Esophagus muscularis mucosa (tissue), 4 donors: Measurements from ENCODE around the gene MAGIX. TPM values are rescaled to one million over a fixed set of nuclear protein-coding genes. Genes with fewer than 3 reads are reported as not detected.

Experiments
- DNase-seq: peaks from one replicate; pipeline ENCODE4 v3.0.0-alpha.2; 2017; ENCODE audit errors: extremely low spot score
- H3K27ac ChIP-seq, 4 donors: fragments of 200-600 bp; sonication (generic); replicated peaks in 1 of 4; 1 replicate in 3 of 4; 2 replicates in 1 of 4; pipeline ENCODE4 v1.5.1; 2016 to 2019; ENCODE audit warnings: mild to moderate bottlenecking in 1 of 4
- H3K27me3 ChIP-seq, 4 donors: fragments of 200-600 bp; sonication (generic); one replicate each; pipeline versions ENCODE4 v1.5.1 to v1.6.0; 2016 to 2019
- H3K36me3 ChIP-seq, 4 donors: fragments of 200-600 bp; sonication (generic); one replicate each; pipeline ENCODE4 v1.5.1; 2016 to 2019
- H3K4me1 ChIP-seq, 4 donors: fragments of 200-600 bp; sonication (generic); one replicate each; pipeline ENCODE4 v1.5.1; 2016 to 2019
- H3K4me3 ChIP-seq, 4 donors: fragments of 200-600 bp; sonication (generic); 1 replicate in 2 of 4; 2 replicates in 2 of 4; pipeline ENCODE4 v1.5.1; 2016 to 2019; ENCODE audit warnings: mild to moderate bottlenecking in 4 of 4, moderate library complexity in 1 of 4
- H3K9me3 ChIP-seq, 4 donors: fragments of 200-600 bp; sonication (generic); 1 replicate in 3 of 4; 2 replicates in 1 of 4; pipeline ENCODE4 v1.5.1; 2016 to 2019
- CTCF ChIP-seq, 3 experiments: fragments of 200-600 bp in 2 of 3; fragments of 450-650 bp in 1 of 3; sonication (generic) in 2 of 3; IDR thresholded peaks; one replicate each; pipeline ENCODE4 v1.5.1; 2017 to 2019; ENCODE audit warnings: antibody characterized with exemption in 3 of 3, mild to moderate bottlenecking in 2 of 3, moderate library complexity in 1 of 3
- EP300 ChIP-seq: sonication (generic); formaldehyde crosslinking; IDR thresholded peaks from one replicate; pipeline ENCODE4 v1.6.1; 2017; ENCODE audit warnings: antibody characterized with exemption
- POLR2A ChIP-seq: fragments of 450-650 bp; IDR thresholded peaks from one replicate; pipeline ENCODE4 v1.6.1; 2017; ENCODE audit warnings: antibody characterized with exemption, moderate library complexity, mild to moderate bottlenecking, low read depth
- POLR2AphosphoS5 ChIP-seq, 2 donors: sonication (generic); formaldehyde crosslinking; IDR thresholded peaks; one replicate each; pipeline ENCODE4 v1.6.1; 2017; ENCODE audit warnings: antibody characterized with exemption in 2 of 2
- WGBS: methylation state at CpG from one replicate; pipeline ENCODE4 v1.1.5; 2018; 5-methylcytosine and 5-hydroxymethylcytosine counted together
- intact Hi-C: fragments of 100-400 bp; cut with DNase I; formaldehyde crosslinking; loops from one replicate; pipeline ENCODE4 v1.15.1; 2023
- small RNA-seq, 3 donors: library from RNA; depleted of rRNA; stranded (forward); fragments of <200 nt; gene quantifications; one replicate each; pipeline ENCODE3, GENCODE V24; 2016
- total RNA-seq, 4 donors: library from RNA; depleted of rRNA; stranded (reverse); fragments of >200 nt; gene quantifications; one replicate each; pipeline versions ENCODE4 v1.1.0 to v1.2.1, GENCODE V29; 2016

The MAGIX gene
- total RNA-seq, 4 donors from 2014 or later: 1.5 to 4.2 (median 3.6) TPM

GRCh38 chrX:49214416-49214815 lies 51.9 kb downstream of the MAGIX start:
- Histone ChIP-seq H3K4me1 (no peaks in the 10 kb centered on the region), H3K27me3 (peaks cover 0 to 8% (median 3%) of the 10 kb centered on the region in 4 donors), H3K9me3 (no peaks in the 10 kb centered on the region), H3K4me3 (no peak overlapping the region), H3K36me3 (no peaks in the 10 kb centered on the region), H3K27ac (no peak overlapping the region)
- intact Hi-C loops: no loop called here
- no peak for TF ChIP-seq EP300
- TF ChIP-seq POLR2AphosphoS5 (IDR thresholded peaks at IDR 0.05): no peak
- no peak for TF ChIP-seq CTCF (IDR thresholded peaks at IDR 0.05)
- no peak for TF ChIP-seq POLR2A
- 79% methylated on average over 2 of the region's 2 CpGs for WGBS
- no peak for DNase-seq

- DNase-seq: no peak
- no peaks in the 10 kb centered on the region for H3K4me1 ChIP-seq
- intact Hi-C loops: no loop called here
- H3K4me3 ChIP-seq: no peak overlapping the region
- TF ChIP-seq POLR2A: no peak
- no peak for TF ChIP-seq EP300
- no peak overlapping the region for H3K27ac ChIP-seq
- 88% methylated on average over 14 of the region's 14 CpGs for WGBS
- no peaks in the 10 kb centered on the region for H3K36me3 ChIP-seq
- peaks cover 0 to 8% (median 0%) of the 10 kb centered on the region in 4 donors for H3K27me3 ChIP-seq
- H3K9me3 ChIP-seq: no peaks in the 10 kb centered on the region
Measured at GRCh38 chrX:49214996-49215526, 52.5 kb downstream of the MAGIX start.

Small RNA genes lying within 50 kb of the gene (small RNA-seq; reads per million reads assigned to genes)
- gene RN7SL262P: 0 reads per million in 3 donors

Other genes with a start within 250 kb of the MAGIX start
- gene PIM2, start 243.7 kb upstream of the MAGIX start, total RNA-seq: 10 to 100 TPM in 1 of 4 donors, 1 to 10 TPM in 3; 3.3 to 11.4 (median 7.3) TPM
- 10 to 100 TPM; 39.9 to 53.9 (median 48.5) TPM for gene OTUD5, start 205.2 kb upstream of the MAGIX start, total RNA-seq
- gene KCND1, start 190.9 kb upstream of the MAGIX start, total RNA-seq: 1 to 10 TPM in 3 of 4 donors, under 1 TPM in 1; 0.83 to 1.9 (median 1.1) TPM
- 10 to 100 TPM; 24.7 to 36.4 (median 33.7) TPM for gene GRIPAP1, start 160.5 kb upstream of the MAGIX start, total RNA-seq
- gene TFE3, start 119.4 kb upstream of the MAGIX start, total RNA-seq: 100 to 1,000 TPM in 3 of 4 donors, 10 to 100 TPM in 1; 99.9 to 181 (median 150) TPM
- 1 to 10 TPM; 1.2 to 5.1 (median 2.9) TPM for gene CCDC120, start 103.8 kb upstream of the MAGIX start, total RNA-seq
- 10 to 100 TPM; 15.9 to 26.6 (median 23.8) TPM for gene PRAF2, start 88.8 kb upstream of the MAGIX start, total RNA-seq
- 10 to 100 TPM; 68.1 to 77.9 (median 72.7) TPM for gene WDR45, start 82.9 kb upstream of the MAGIX start, total RNA-seq
- 10 to 100 TPM; 27.8 to 43.8 (median 32.4) TPM for gene GPKOW, start 39.0 kb upstream of the MAGIX start, total RNA-seq
- 100 to 1,000 TPM in 1 of 4 donors, 10 to 100 TPM in 3; 55.3 to 101 (median 76.3) TPM for gene PLP2, start 9.1 kb downstream of the MAGIX start, total RNA-seq
- 10 to 100 TPM in 3 of 4 donors, 1 to 10 TPM in 1; 7.6 to 16.2 (median 12.3) TPM for gene PRICKLE3, start 23.6 kb downstream of the MAGIX start, total RNA-seq
- 10 to 100 TPM in 1 of 4 donors, 1 to 10 TPM in 3; 4.5 to 12.0 (median 6.1) TPM for gene SYP, start 37.4 kb downstream of the MAGIX start, total RNA-seq
- gene CACNA1F, start 70.6 kb downstream of the MAGIX start, total RNA-seq: under 1 TPM; under 0.01 to 0.42 (median 0.06) TPM
- gene CCDC22, start 72.7 kb downstream of the MAGIX start, total RNA-seq: 10 to 100 TPM; 12.9 to 18.5 (median 16.2) TPM
- not detected for gene FOXP3, start 102.0 kb downstream of the MAGIX start, total RNA-seq
- 10 to 100 TPM; 13.8 to 27.0 (median 16.4) TPM for gene PPP1R3F, start 107.0 kb downstream of the MAGIX start, total RNA-seq
- gene GAGE10, start 140.9 kb downstream of the MAGIX start, total RNA-seq: 1 to 10 TPM in 1 of 4 donors, not detected in 3; 1.2 TPM
- not detected for gene GAGE12J, start 159.3 kb downstream of the MAGIX start, total RNA-seq
- not detected for gene GAGE13, start 168.8 kb downstream of the MAGIX start, total RNA-seq